Neural progenitor cell (in vitro differentiated cells): ENCODE results near the gene TNFRSF8.

Experiments
- EZH2 ChIP-seq: fragments of 200-600 bp; sonication (generic); IDR thresholded peaks from 2 replicates; pipeline ENCODE4 v1.6.1; 2017; ENCODE audit warnings: antibody characterized with exemption, mild to moderate bottlenecking, moderate library complexity
- EZH2phosphoT487 ChIP-seq: fragments of 200-600 bp; sonication (generic); IDR thresholded peaks from 2 replicates; pipeline ENCODE4 v1.6.1; 2017; ENCODE audit warnings: antibody characterized with exemption
- TF ChIP-seq, protein P1 (sequence below): fragments of 200-600 bp; sonication (generic); IDR thresholded peaks from 2 replicates; pipeline ENCODE4 v1.5.1; 2017; ENCODE audit warnings: antibody characterized with exemption, mild to moderate bottlenecking

DNA sequence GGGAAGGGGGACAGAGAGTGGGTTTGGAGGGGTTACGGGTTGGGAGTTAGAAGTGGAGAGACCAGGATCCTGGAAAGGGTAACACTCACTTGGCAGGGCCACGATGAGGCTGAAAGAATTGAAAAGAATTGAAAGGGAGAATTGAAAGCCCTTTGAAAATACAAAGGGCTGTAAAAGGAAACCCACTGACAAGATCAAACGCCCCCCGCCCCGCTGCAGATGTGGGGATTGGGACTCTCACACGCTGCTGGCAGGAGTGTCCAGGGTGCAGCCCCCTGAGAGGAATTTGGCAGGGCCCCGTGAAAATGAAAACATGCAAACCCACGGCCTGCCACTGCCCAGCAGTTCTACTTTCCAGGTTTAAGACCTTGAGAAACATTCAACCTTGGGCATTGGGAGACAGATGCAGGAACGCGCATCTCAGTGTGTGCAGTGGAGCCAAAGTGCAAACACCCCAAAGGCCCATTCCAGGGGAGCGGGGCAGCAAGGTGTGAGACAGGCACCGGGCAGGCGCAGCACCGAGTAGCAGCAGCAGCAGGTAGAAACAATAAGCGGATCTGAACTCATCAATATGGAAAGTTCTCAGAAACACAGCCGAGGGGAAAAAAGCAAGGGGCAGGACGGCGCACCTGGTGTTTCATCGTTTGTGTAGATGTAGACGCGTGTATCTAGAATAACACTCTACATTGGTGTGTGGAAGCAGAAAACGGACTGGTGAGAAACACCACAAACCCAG is 95.4 kb downstream of the TNFRSF8 start:
- TF ChIP-seq, protein P1, sequence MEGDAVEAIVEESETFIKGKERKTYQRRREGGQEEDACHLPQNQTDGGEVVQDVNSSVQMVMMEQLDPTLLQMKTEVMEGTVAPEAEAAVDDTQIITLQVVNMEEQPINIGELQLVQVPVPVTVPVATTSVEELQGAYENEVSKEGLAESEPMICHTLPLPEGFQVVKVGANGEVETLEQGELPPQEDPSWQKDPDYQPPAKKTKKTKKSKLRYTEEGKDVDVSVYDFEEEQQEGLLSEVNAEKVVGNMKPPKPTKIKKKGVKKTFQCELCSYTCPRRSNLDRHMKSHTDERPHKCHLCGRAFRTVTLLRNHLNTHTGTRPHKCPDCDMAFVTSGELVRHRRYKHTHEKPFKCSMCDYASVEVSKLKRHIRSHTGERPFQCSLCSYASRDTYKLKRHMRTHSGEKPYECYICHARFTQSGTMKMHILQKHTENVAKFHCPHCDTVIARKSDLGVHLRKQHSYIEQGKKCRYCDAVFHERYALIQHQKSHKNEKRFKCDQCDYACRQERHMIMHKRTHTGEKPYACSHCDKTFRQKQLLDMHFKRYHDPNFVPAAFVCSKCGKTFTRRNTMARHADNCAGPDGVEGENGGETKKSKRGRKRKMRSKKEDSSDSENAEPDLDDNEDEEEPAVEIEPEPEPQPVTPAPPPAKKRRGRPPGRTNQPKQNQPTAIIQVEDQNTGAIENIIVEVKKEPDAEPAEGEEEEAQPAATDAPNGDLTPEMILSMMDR, result no peak
- no peak for TF ChIP-seq EZH2
- no peak for TF ChIP-seq EZH2phosphoT487
